Measurements from ENCODE around the gene CBX1. TPM values are rescaled to one million over a fixed set of nuclear protein-coding genes. Genes with fewer than 3 reads are reported as not detected.

Gene CBX1
- total RNA-seq, 1 experiment from 2014 or later, result 157 TPM

GRCh38 chr17:48100160-48100559 is 1.1 kb downstream of the CBX1 start:
- peaks cover 4% of the 10 kb centered on the region; the same call in 1 of the 2 replicates for H3K36me3 ChIP-seq (ENCODE audit: control insufficient read depth, insufficient read depth, low read length)
- intact Hi-C loops (cut with micrococcal nuclease; ENCODE audit: unreplicated experiment), result no loop called here
- ATAC-seq, result no peak
- H3K27me3 ChIP-seq (ENCODE audit: control insufficient read depth, insufficient read depth, low read length), result no peaks in the 10 kb centered on the region
- peak overlapping the region; percentile 86 for H3K27ac ChIP-seq (ENCODE audit: low read length)
- POLR2A ChIA-PET, result no interaction called here
- BruUV-seq (replicated peaks), result TSS peak; percentile 89
- peaks cover 13% of the 10 kb centered on the region for H3K4me1 ChIP-seq (ENCODE audit: control insufficient read depth, insufficient read depth, low read length)
- H3K4me3 ChIP-seq (ENCODE audit: low read depth in 2 of 2, low read length in 2 of 2), result peak overlapping the region; percentile 66 to 78
- no peaks in the 10 kb centered on the region for H3K9me3 ChIP-seq (ENCODE audit: control insufficient read depth, insufficient read depth, low read depth, low read length)
- DNase-seq (ENCODE audit: low read depth, low spot score), result no peak
- in situ Hi-C loops (cut with HindIII; ENCODE audit: low pct_unique_long_range_greater_than_20kb, low sequenced_read_pairs), result no loop called here
- CTCF ChIA-PET, result no interaction called here
- TF ChIP-seq SIN3A (IDR thresholded peaks at IDR 0.05; ENCODE audit: borderline replicate concordance, insufficient read depth, low read depth, low read length) (no peak), TCF7L2 (IDR thresholded peaks at IDR 0.05; ENCODE audit: low read depth, low read length) (no peak), POLR2AphosphoS5 (IDR thresholded peaks at IDR 0.05; ENCODE audit: low read depth, low read length) (no peak), REST (IDR thresholded peaks at IDR 0.05; ENCODE audit: insufficient read depth in 1 of 2, low read depth in 2 of 2, low read length in 1 of 2) (no peak), CTCF (IDR thresholded peaks at IDR 0.05) (no peak)

- ATAC-seq (no peak), DNase-seq (ENCODE audit: low read depth, low spot score) (no peak)
- intact Hi-C loops (cut with micrococcal nuclease; ENCODE audit: unreplicated experiment) (loop anchor here (1.0 kb wide), 1 partner anchor 33 kb away; no protein-coding TSS in a partner anchor), in situ Hi-C loops (cut with HindIII; ENCODE audit: low pct_unique_long_range_greater_than_20kb, low sequenced_read_pairs) (no loop called here)
- no TSS peak for BruUV-seq (replicated peaks)
- H3K4me3 ChIP-seq (ENCODE audit: low read depth in 2 of 2, low read length in 2 of 2), result no peak overlapping the region
- H3K36me3 ChIP-seq (ENCODE audit: control insufficient read depth, insufficient read depth, low read length), result peaks cover 4% of the 10 kb centered on the region; the same call in 1 of the 2 replicates
- H3K27me3 ChIP-seq (ENCODE audit: control insufficient read depth, insufficient read depth, low read length), result no peaks in the 10 kb centered on the region
- TF ChIP-seq TCF7L2 (IDR thresholded peaks at IDR 0.05; ENCODE audit: low read depth, low read length) (no peak), REST (IDR thresholded peaks at IDR 0.05; ENCODE audit: insufficient read depth in 1 of 2, low read depth in 2 of 2, low read length in 1 of 2) (no peak), POLR2AphosphoS5 (IDR thresholded peaks at IDR 0.05; ENCODE audit: low read depth, low read length) (no peak), CTCF (IDR thresholded peaks at IDR 0.05) (no peak), SIN3A (IDR thresholded peaks at IDR 0.05; ENCODE audit: borderline replicate concordance, insufficient read depth, low read depth, low read length) (no peak)
- H3K4me1 ChIP-seq (ENCODE audit: control insufficient read depth, insufficient read depth, low read length), result peaks cover 13% of the 10 kb centered on the region
- ChIA-PET CTCF (no interaction called here), POLR2A (no interaction called here)
- no peak overlapping the region for H3K27ac ChIP-seq (ENCODE audit: low read length)
- H3K9me3 ChIP-seq (ENCODE audit: control insufficient read depth, insufficient read depth, low read depth, low read length), result no peaks in the 10 kb centered on the region
Measured at GRCh38 chr17:48095611-48096010, 5.7 kb downstream of the CBX1 start.
